OCI-LY3 (cell line): Measurements from ENCODE around the gene LBR.
"Not testable (repeated sequence)": the region's sequence is repeated elsewhere in the genome, so short reads cannot be mapped to it uniquely, and the experiment has no call there.

Experiments
- CTCF ChIP-seq: fragments of 200-600, 300-600 bp; sonication (generic); IDR thresholded peaks from 2 replicates; pipeline ENCODE4 v1.5.1; 2014; ENCODE audit warnings: antibody characterized with exemption, low read length, low read depth
- EZH2phosphoT487 ChIP-seq: fragments of 200-600 bp; shearing (Covaris generic); IDR thresholded peaks from 2 replicates; pipeline ENCODE4 v1.6.1; 2018; ENCODE audit warnings: antibody characterized with exemption, mixed run types, low read depth

DNA sequence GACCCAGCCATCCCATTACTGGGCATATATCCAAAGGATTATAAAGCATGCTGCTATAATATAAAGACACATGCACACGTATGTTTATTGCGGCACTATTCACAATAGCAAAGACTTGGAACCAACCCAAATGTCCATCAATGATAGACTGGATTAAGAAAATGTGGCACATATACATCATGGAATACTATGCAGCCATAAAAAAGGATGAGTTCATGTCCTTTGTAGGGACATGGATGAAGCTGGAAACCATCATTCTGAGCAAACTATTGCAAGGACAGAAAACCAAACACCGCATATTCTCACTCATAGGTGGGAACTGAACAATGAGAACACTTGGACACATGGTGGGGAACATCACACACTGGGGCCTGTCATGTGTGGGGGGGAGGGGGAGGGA lies 41.0 kb downstream of the LBR start:
- TF ChIP-seq CTCF, EZH2phosphoT487: not testable (repeated sequence)
